ENCODE measurements around the gene GPR143.
"Not testable (repeated sequence)": the region's sequence is repeated elsewhere in the genome, so short reads cannot be mapped to it uniquely, and the experiment has no call there.

GPR143 gene

DNA sequence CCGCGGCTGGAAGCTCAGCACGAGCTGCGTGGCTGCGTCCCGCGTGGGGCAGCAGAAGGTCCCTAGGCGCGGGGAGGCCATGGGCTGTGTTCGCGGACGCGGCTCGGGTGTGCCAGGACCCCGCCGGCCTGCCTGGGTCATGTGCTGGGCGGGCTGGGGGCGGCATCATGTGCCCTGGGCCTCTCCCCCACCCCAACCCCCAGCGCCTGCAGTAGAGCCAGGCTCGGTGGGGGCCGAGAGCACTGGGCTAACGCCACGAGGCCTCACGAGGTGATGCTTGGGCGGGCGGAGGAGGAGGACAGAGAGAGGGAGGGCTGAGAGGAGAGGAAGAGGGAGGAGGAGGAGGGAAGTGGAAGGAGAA lies at the start of gene GPR143:
Gene GPR143 (minus strand): TSS at position 111 of the 361 bp plus-strand sequence. CDS start 30 bp downstream, at position 81.
- DNase-seq, result no peak

DNA sequence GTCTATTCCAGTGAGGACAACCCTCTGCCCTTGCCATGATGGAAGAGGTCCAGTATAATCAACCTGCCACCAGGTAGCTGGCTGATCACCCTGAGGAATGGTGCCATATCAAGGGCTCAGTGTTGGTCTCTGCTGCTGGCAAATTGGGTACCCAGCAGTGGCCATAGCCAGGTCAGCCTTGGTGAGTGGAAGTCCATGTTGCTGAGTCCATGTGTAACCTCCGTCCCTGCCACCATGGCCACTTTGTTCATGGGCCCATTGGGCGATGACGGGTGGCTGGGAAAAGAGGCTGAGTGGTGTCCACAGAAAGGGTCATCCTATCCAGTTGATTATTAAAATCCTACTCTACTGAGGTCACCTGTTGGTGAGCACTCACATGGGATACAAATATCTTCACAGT lies 45.4 kb upstream of the GPR143 start:
- DNase-seq, result not testable (repeated sequence)

- DNase-seq, result not testable (repeated sequence)
Measured at GRCh38 chrX:9809876-9810275, 44.2 kb upstream of the GPR143 start.

GRCh38 chrX:9807355-9808182 lies 41.9 kb upstream of the GPR143 start:
- DNase-seq, result no peak

DNA sequence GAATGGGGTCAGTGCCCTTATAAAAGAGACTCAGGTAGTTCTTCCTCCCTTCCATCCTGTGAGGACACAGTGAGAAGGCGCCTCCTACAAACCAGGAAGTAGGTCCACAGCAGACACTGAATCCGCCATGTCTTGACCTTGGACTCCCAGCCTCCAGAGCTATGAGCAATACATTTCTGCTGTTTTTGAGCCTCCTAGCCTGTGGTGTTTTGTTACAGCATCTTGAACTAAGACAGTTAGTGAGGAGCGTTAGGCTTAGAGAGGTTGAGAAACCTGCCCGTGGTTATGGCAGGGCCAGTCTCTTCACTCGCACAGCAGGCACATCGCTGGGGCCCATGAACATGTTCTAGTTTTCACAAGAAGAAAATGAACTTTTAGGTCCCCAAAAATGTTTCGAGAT lies 40.3 kb upstream of the GPR143 start:
- no peak for DNase-seq

DNA sequence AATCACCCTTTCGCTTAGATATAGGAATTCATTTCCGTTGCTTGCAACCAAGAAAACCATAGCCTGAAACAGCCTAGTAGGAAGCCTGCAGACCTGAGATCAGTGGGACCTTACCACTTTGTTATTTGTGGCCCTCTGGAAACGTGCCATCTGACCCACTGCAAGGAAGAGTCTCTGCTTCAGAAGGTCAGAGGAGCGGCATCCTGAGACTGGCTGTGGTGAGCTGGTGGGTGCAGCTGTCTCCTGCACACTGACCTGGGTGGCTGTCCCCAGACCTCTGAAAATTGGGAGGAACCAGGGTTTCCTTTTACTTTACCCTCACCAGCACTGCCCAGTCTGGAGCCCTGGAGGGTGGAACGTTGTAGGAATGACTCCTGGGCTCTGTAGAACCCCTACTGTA lies 38.8 kb upstream of the GPR143 start:
- no peak for DNase-seq

DNA sequence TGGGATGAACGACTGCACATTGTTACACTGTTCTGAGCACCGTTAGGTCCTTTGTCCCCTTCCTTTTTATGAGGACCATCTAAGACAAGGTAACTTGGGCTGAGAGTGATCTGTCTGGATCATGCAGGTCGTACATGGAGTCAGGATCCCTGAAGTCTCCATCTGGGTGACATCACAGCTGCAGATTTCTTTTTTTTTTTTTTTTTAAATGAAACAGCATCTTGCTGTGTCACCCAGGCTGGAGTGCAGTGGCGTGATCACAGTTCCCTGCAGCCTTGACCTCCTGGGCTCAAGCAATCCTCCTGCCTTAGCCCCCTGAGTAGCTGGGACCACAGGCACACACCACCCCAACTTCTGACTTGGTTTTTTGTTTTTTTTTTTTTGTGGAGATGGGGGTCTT lies 37.1 kb upstream of the GPR143 start:
- no peak for DNase-seq

DNA sequence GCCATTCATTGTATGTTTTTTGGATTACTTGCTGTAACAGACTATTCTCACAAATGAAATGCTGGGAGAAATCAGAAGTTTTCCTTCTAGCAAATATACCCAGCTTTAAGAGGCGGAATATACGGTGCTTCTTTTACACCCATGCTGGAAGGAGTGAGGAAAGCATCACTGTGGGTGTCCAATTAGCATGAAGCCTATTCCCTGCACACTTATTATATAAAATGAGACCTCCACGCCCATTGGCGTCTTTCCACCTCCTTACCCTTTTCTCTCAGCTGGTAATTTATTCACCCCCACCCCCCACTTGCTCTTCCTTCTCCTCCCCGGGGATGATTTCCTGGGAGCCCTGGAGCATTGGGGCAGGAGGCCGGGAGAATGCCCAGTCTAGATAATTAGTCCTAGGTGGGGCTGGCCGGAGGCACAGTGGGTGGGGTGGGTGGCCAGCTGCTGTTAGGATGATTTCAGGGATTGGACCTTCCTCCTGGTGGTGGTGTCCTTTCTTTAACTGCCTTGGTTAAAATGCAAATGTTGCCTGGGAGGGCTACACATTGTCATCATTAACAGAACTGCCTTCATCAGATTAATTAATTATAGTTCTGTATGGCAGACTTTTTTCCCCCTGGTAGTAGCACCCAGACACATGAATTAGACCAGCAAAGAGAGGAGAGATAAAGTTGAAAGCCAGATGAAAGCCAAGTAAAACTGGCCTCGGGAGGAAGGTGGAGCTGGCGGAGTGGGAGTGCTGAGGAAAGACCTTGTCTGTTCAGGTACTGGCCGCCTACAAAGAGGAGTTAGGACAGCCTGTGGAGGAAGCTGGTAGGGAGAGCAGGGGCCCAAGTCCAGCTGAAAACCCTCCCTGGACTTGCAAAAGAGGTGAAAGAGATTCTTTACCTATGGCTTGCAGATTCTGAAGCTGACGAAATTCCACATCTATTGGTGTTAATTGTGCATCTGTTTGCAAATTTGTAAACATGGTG lies 32.0 kb upstream of the GPR143 start:
- DNase-seq, result no peak

GRCh38 chrX:9794495-9794894 lies 28.8 kb upstream of the GPR143 start:
- DNase-seq, result no peak

DNA sequence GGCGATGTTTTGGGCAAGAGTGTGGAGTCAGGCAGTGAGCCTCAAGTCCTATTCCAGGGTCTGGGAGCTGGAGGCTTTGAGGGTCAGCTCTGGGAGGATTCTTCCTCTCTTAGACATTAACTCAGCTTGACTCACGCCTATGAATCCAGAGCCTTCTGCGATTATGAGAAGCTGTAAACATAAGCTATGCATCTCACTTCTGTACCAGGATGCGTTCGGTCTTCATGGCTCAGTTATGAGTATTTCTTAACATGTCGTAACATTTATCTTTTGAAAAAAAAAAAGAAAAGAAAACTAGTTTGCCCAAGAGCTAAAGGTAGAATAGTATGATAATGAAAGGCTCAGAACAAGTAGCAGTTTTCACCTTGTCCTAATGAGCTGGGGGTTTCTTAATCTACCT lies 25.2 kb upstream of the GPR143 start:
- no peak for DNase-seq

- no peak for DNase-seq
Measured at GRCh38 chrX:9789555-9789954, 23.9 kb upstream of the GPR143 start.

- no peak for DNase-seq
Measured at GRCh38 chrX:9788911-9789310, 23.3 kb upstream of the GPR143 start.

DNA sequence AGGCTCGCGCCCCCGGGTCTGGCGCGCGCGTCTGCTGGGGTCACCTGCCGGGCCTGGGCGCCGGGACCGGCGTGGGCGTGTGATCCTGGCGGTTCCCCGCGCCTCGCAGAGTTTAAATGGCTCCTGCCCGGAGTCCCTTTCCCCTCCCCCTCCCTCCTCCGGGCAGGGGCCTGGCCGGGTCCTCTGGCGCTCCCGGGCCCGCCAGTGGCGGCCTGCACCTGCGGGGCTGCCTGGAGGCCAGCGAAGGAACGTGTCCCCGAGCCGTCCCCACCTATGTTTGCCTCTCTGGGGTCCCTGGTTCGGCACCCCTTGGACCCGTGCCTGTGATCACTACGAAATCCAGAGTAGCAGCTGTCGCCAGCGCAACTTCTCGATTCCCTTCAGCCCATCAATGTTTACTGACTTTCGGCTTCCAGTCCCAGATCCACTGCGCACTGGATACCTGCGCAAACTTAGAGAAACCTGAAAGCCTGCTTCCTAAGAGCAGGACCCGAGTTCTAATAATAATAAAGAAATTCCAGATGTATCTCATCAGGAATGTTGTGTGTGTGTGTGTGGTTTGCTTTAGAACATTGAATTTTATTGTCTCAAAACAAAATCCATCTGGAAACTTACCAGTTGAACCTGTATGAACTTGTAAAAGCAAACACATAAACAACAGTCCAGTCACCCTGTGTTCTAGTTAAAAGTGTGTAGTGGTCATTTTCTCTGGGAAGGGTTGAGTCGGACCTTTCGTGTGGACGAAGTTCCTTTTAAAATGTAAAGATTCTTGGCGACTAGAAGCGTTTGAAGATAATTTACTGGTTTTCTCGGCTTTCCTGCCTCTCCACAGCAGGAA lies 21.4 kb upstream of the GPR143 start:
- DNase-seq, result no peak

DNA sequence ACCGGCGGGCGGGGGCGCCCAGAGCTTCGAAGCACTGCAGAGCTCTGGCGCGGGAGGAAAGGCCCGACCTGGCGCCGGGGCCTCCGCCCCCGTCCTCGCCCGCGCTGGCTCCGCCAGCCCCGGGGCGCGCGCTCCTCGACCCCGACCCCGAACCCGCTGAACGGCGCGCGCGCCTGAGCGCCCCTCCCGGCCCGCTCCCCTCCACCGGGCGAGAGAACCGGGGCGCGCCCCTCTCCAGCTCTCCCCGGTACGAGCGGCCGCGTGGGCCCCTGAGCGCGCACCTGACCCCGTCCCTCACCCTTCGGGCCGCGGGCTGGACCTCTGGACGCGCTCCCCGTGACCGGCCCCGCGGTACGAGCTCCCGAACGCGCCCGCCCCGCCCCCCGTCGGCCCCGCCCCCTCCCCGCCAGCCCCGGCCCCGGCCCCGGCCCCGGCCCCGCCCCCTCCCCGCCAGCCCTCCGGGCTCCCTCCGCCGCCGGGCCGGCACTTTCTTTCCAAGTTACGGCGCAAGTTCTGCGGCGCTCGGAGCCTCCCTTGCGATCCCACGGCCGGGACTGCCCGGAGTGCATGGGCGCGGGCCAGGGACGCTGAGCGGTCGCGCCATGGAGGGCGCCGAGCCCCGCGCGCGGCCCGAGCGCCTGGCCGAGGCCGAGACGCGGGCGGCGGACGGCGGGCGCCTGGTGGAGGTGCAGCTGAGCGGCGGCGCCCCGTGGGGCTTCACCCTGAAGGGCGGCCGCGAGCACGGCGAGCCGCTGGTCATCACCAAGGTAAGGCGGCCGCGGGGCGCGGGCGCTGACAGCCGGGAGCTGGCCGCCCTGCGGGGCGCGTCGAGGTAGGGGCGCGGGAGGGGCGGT lies 20.5 kb upstream of the GPR143 start, which contains the start of gene SHROOM2:
Gene SHROOM2 (plus strand): TSS at position 486 of the 854 bp plus-strand sequence. CDS start 117 bp downstream, at position 603.
- DNase-seq, result no peak

DNA sequence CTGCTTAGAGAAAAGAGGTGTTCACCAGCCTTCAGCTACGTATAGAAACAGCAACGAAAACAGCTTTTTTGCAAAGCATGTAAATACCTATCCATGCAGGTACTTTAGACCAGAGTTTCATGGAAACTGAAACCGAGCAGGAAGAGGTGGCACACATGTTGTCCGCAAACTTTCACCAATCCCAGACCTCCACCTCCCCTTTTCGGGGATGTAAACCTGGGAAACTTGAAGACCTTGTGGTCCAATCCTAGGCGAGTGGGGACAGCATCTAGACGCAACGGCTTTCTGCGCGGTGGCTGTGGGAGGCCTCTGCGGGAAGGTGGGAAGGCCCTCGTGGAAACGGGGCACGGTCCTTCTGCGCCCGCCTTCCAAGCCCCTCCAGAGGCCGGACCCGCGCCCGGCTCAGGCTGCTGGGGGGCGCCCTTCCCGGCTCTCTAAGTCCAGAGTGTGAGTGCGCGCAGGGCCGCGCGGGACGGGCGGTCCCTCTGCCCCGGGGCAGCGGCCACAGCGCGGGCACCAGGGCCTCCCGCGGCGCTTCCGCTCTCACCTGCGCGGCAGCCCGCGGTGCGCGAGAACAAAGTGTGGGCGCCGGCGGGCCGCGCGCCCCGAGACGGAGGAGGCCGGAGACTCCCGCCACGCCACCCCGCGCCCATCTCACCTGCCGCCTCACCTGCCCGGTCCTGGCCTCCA lies 19.8 kb upstream of the GPR143 start:
- DNase-seq, result no peak

- no peak for DNase-seq
Measured at GRCh38 chrX:9784332-9784731, 18.7 kb upstream of the GPR143 start.

GRCh38 chrX:9781941-9782340 lies 16.3 kb upstream of the GPR143 start:
- DNase-seq, result no peak

- no peak for DNase-seq
Measured at GRCh38 chrX:9775930-9776329, 10.3 kb upstream of the GPR143 start.

- no peak for DNase-seq
Measured at GRCh38 chrX:9772943-9773342, 7.3 kb upstream of the GPR143 start.

DNA sequence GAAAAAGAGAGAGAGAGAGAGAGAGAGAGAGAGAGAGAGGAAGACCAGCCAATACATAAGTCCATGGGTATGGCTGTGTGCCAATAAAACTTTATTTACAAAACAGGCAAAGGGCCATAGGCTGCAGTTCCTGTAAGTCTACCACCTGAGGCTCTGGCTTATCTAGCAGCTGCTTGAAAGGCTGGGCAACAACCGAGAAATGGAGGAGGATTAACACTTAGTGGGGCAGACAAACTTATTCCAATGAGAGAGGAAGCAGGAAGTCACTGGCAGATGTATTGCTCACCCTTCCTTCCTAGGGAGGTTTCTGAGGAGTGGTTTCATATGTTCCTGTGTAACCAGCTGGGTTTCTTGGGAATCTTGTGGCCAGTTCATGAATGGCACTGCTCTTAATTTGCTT lies 4.7 kb upstream of the GPR143 start:
- no peak for DNase-seq

DNA sequence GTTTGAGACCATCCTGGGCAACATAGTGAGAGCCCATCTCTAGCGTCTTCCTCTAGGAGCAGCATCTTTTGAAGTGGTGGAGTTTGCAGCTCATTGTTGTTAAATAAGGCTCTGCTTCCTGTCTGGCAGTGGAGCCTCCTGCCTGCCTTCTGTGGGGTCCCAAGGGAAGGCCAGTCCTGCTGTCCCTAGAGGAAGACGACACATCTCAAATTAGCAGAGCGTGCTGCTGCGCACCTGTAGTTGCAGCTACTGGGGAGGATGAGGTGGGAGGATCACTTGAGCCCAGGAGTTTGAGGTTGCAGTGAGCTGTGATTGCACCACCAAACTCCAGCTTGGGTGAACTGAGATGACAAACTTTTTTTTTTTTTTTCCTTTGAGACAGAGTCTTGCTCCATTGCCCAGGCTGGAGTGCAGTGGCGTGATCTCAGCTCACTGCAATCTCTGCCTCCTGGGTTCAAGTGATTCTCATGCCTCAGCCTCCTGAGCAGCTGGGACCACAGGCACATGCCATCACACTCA lies 2.7 kb upstream of the GPR143 start:
- DNase-seq, result not testable (repeated sequence)

Measured in CD4-positive, alpha-beta T cell treated with Interleukin-17A for 4 hours (primary cell).